ENCODE results near the gene ALDH1A2.

ALDH1A2 gene

GRCh38 chr15:57919754-57920153 lies 145.8 kb downstream of the ALDH1A2 start:
- no peak for DNase-seq (ENCODE audit: low spot score)
- no peak for TF ChIP-seq CTCF (IDR thresholded peaks at IDR 0.05; ENCODE audit: extremely low read depth, insufficient read depth, missing control alignments)
- in situ Hi-C loops (cut with MboI; ENCODE audit: low pct_unique_long_range_greater_than_20kb, low sequenced_read_pairs, unreplicated experiment), result no loop called here

- no peak for DNase-seq (ENCODE audit: low spot score)
- TF ChIP-seq CTCF (IDR thresholded peaks at IDR 0.05; ENCODE audit: extremely low read depth, insufficient read depth, missing control alignments), result no peak
- in situ Hi-C loops (cut with MboI; ENCODE audit: low pct_unique_long_range_greater_than_20kb, low sequenced_read_pairs, unreplicated experiment), result no loop called here
These were observed 147.5 kb downstream of the ALDH1A2 start for GRCh38 chr15:57917998-57918397.

DNA sequence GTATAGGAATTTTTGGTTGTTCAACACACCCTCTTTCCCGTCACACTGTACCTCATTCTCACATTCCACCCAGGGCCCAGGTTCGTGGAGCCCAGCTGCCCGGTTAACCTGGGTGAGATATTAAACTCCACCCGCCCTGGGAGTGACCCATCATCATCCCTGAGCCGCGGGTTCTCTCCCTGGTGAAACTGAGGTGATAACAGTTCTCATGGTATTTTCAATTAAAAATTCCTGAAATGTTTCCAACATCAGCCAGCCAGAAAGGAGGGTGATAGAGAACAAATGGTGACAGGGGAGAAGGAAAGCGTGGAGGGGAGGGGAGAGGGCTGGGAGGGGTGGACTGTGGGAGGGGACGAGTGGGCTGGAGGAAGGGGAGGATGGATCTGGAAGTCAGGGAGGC lies 148.8 kb downstream of the ALDH1A2 start:
- TF ChIP-seq CTCF (IDR thresholded peaks at IDR 0.05; ENCODE audit: extremely low read depth, insufficient read depth, missing control alignments), result no peak

GRCh38 chr15:57915827-57916531 lies 149.5 kb downstream of the ALDH1A2 start:
- no peak for TF ChIP-seq CTCF (IDR thresholded peaks at IDR 0.05; ENCODE audit: extremely low read depth, insufficient read depth, missing control alignments)
- DNase-seq (ENCODE audit: low spot score), result no peak
- in situ Hi-C loops (cut with MboI; ENCODE audit: low pct_unique_long_range_greater_than_20kb, low sequenced_read_pairs, unreplicated experiment), result no loop called here

More for the DNA sequence above, 148.8 kb downstream of the ALDH1A2 start:
- DNase-seq (ENCODE audit: low spot score), result no peak
- in situ Hi-C loops (cut with MboI; ENCODE audit: low pct_unique_long_range_greater_than_20kb, low sequenced_read_pairs, unreplicated experiment), result no loop called here

- DNase-seq (ENCODE audit: low spot score), result no peak
- no peak for TF ChIP-seq CTCF (IDR thresholded peaks at IDR 0.05; ENCODE audit: extremely low read depth, insufficient read depth, missing control alignments)
- in situ Hi-C loops (cut with MboI; ENCODE audit: low pct_unique_long_range_greater_than_20kb, low sequenced_read_pairs, unreplicated experiment), result no loop called here
These were observed 151.0 kb downstream of the ALDH1A2 start for GRCh38 chr15:57914350-57915055.

GRCh38 chr15:57911247-57911646 lies 154.3 kb downstream of the ALDH1A2 start:
- in situ Hi-C loops (cut with MboI; ENCODE audit: low pct_unique_long_range_greater_than_20kb, low sequenced_read_pairs, unreplicated experiment), result no loop called here
- no peak for DNase-seq (ENCODE audit: low spot score)
- TF ChIP-seq CTCF (IDR thresholded peaks at IDR 0.05; ENCODE audit: extremely low read depth, insufficient read depth, missing control alignments), result no peak
